ENCODE results near the gene ATP8B3.

GRCh38 chr19:1776606-1777147 is 35.4 kb downstream of the ATP8B3 start:
- TF ChIP-seq ZBTB10 (CRISPR knock-in tag; IDR thresholded peaks at IDR 0.05; ENCODE audit: borderline replicate concordance): no peak
- TF ChIP-seq SP1 (IDR thresholded peaks at IDR 0.05): no peak
- TF ChIP-seq SP1 (CRISPR knock-in tag; IDR thresholded peaks at IDR 0.05): no peak
- no peak for TF ChIP-seq ZNF619 (CRISPR knock-in tag; IDR thresholded peaks at IDR 0.05)
- no peak for TF ChIP-seq GZF1 (CRISPR knock-in tag; IDR thresholded peaks at IDR 0.05)
